GM12878 (cell line): ENCODE results near the gene TIAM1.

ENCODE experiments used
- BCL11A ChIP-seq: IDR thresholded peaks from 2 replicates; pipeline ENCODE4 v1.6.1; 2011; ENCODE audit warnings: low read depth, low read length
- BMI1 ChIP-seq: fragments of 450-650 bp; IDR thresholded peaks from 2 replicates; pipeline ENCODE4 v1.6.1; 2016; ENCODE audit warnings: mild to moderate bottlenecking, moderate library complexity, borderline replicate concordance
- CREB1 ChIP-seq: IDR thresholded peaks from 2 replicates; pipeline ENCODE4 v1.6.1; 2012; ENCODE audit warnings: low read depth, mild to moderate bottlenecking, inconsistent platforms
- EP300 ChIP-seq, 2 experiments: fragments of 150-350 bp in 1 of 2; IDR thresholded peaks; 2 replicates each; pipeline ENCODE4 v1.6.1; 2011 to 2012; ENCODE audit warnings: low read depth in 2 of 2, low read length in 2 of 2, borderline replicate concordance in 1 of 2, improper control_type of control experiment in 1 of 2, inconsistent platforms in 1 of 2; ENCODE audit not compliant: control insufficient read depth in 1 of 2
- EZH2 ChIP-seq: IDR thresholded peaks from 2 replicates; pipeline ENCODE4 v1.6.1; 2012; ENCODE audit warnings: low read depth, mild to moderate bottlenecking, control low read depth, inconsistent platforms, low read length, borderline replicate concordance; ENCODE audit not compliant: control insufficient read depth
- MEF2A ChIP-seq: IDR thresholded peaks from 2 replicates; pipeline ENCODE4 v1.6.1; 2011; ENCODE audit warnings: low read depth, mild to moderate bottlenecking, low read length, moderate library complexity; ENCODE audit not compliant: insufficient read depth
- NR2C2 ChIP-seq: IDR thresholded peaks from 2 replicates; pipeline ENCODE4 v1.6.1; 2011; ENCODE audit warnings: borderline replicate concordance, low read depth; ENCODE audit not compliant: control insufficient read depth, insufficient read length
- POLR2A ChIP-seq: IDR thresholded peaks from 2 replicates; pipeline ENCODE4 v1.6.1; 2011; ENCODE audit warnings: low read depth, mild to moderate bottlenecking, low read length
- TF ChIP-seq, protein P1 (sequence below): fragments of 450-650 bp; IDR thresholded peaks from 2 replicates; pipeline ENCODE4 v1.6.1; 2016; ENCODE audit warnings: mild to moderate bottlenecking
- TF ChIP-seq, protein P2 (sequence below): IDR thresholded peaks from 2 replicates; pipeline ENCODE4 v1.6.1; 2012; ENCODE audit warnings: mild to moderate bottlenecking, low read depth, low read length
- TF ChIP-seq, protein P3 (sequence below): IDR thresholded peaks from 2 replicates; pipeline ENCODE4 v1.6.1; 2012; ENCODE audit warnings: low read depth, low read length, improper control_type of control experiment
- TF ChIP-seq, protein P4 (sequence below), 3 experiments: IDR thresholded peaks in 2 of 3; conservative IDR thresholded peaks in 1 of 3; 2 replicates each; pipeline ENCODE4 v1.5.1; 2011; ENCODE audit warnings: low read depth in 3 of 3, low read length in 3 of 3, mild to moderate bottlenecking in 3 of 3, control low read depth in 2 of 3, moderate library complexity in 2 of 3, inconsistent platforms in 1 of 3, mixed read lengths in 1 of 3; ENCODE audit not compliant: control insufficient read depth in 2 of 3, insufficient read depth in 1 of 3; ENCODE audit errors: extremely low read depth in 1 of 3

DNA sequence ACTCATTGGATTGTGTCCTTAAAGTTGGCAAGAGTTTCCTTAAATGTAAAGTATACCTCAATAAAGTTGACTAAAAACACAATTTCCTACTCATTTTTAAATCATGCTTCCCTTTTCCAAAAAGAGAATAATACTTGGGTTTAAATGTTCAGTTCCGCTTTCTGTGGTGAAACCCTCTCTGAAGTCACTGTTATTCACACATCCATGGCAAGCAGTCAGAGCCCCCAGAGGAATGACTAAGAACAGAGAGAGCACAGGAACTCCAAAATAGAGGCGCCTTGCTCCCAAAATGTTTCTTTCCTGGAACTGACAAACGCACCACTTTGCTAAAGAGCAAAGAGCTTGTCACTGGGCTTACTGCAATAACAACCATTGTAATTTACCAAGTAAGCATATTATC lies 142.5 kb downstream of the TIAM1 start:
- TF ChIP-seq EP300 (IDR thresholded peaks at IDR 0.05; ENCODE audit: borderline replicate concordance in 1 of 2, control insufficient read depth in 1 of 2, low read depth in 2 of 2, low read length in 2 of 2), result peak; percentile 74 to 77; a peak in 2 of 4 replicates
- 0 out of 2 replicates have a peak, but pooled peaks have one; percentile 37 for TF ChIP-seq BCL11A
- no peak for TF ChIP-seq EZH2
- no peak for TF ChIP-seq BMI1
- TF ChIP-seq, protein P1, sequence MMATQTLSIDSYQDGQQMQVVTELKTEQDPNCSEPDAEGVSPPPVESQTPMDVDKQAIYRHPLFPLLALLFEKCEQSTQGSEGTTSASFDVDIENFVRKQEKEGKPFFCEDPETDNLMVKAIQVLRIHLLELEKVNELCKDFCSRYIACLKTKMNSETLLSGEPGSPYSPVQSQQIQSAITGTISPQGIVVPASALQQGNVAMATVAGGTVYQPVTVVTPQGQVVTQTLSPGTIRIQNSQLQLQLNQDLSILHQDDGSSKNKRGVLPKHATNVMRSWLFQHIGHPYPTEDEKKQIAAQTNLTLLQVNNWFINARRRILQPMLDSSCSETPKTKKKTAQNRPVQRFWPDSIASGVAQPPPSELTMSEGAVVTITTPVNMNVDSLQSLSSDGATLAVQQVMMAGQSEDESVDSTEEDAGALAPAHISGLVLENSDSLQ, result no peak
- TF ChIP-seq, protein P2, sequence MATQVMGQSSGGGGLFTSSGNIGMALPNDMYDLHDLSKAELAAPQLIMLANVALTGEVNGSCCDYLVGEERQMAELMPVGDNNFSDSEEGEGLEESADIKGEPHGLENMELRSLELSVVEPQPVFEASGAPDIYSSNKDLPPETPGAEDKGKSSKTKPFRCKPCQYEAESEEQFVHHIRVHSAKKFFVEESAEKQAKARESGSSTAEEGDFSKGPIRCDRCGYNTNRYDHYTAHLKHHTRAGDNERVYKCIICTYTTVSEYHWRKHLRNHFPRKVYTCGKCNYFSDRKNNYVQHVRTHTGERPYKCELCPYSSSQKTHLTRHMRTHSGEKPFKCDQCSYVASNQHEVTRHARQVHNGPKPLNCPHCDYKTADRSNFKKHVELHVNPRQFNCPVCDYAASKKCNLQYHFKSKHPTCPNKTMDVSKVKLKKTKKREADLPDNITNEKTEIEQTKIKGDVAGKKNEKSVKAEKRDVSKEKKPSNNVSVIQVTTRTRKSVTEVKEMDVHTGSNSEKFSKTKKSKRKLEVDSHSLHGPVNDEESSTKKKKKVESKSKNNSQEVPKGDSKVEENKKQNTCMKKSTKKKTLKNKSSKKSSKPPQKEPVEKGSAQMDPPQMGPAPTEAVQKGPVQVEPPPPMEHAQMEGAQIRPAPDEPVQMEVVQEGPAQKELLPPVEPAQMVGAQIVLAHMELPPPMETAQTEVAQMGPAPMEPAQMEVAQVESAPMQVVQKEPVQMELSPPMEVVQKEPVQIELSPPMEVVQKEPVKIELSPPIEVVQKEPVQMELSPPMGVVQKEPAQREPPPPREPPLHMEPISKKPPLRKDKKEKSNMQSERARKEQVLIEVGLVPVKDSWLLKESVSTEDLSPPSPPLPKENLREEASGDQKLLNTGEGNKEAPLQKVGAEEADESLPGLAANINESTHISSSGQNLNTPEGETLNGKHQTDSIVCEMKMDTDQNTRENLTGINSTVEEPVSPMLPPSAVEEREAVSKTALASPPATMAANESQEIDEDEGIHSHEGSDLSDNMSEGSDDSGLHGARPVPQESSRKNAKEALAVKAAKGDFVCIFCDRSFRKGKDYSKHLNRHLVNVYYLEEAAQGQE, result no peak
- TF ChIP-seq MEF2A, result no peak
- no peak for TF ChIP-seq CREB1
- TF ChIP-seq, protein P3, sequence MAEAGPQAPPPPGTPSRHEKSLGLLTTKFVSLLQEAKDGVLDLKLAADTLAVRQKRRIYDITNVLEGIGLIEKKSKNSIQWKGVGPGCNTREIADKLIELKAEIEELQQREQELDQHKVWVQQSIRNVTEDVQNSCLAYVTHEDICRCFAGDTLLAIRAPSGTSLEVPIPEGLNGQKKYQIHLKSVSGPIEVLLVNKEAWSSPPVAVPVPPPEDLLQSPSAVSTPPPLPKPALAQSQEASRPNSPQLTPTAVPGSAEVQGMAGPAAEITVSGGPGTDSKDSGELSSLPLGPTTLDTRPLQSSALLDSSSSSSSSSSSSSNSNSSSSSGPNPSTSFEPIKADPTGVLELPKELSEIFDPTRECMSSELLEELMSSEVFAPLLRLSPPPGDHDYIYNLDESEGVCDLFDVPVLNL, result no peak
- no peak for TF ChIP-seq POLR2A
- TF ChIP-seq, protein P4, sequence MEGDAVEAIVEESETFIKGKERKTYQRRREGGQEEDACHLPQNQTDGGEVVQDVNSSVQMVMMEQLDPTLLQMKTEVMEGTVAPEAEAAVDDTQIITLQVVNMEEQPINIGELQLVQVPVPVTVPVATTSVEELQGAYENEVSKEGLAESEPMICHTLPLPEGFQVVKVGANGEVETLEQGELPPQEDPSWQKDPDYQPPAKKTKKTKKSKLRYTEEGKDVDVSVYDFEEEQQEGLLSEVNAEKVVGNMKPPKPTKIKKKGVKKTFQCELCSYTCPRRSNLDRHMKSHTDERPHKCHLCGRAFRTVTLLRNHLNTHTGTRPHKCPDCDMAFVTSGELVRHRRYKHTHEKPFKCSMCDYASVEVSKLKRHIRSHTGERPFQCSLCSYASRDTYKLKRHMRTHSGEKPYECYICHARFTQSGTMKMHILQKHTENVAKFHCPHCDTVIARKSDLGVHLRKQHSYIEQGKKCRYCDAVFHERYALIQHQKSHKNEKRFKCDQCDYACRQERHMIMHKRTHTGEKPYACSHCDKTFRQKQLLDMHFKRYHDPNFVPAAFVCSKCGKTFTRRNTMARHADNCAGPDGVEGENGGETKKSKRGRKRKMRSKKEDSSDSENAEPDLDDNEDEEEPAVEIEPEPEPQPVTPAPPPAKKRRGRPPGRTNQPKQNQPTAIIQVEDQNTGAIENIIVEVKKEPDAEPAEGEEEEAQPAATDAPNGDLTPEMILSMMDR (IDR thresholded peaks at IDR 0.05 in 2 of 3, conservative IDR thresholded peaks at IDR 0.05 in 1 of 3; ENCODE audit: control insufficient read depth in 2 of 3, extremely low read depth in 1 of 3, insufficient read depth in 1 of 3, low read depth in 3 of 3, low read length in 3 of 3), result no peak
- no peak for TF ChIP-seq NR2C2
